Activated B cell treated with CpG ODN at 0.5 μM for 24 hours (primary cell): ENCODE data around the gene PLPP6. TPM values are rescaled to one million over a fixed set of nuclear protein-coding genes. Genes with fewer than 3 reads are reported as not detected.
A peak's percentile ranks its signal among the peaks of the same experiment; 100 is the strongest.

Source experiments
- ATAC-seq: fragments of 200-7000 bp; cut with Tn5 transposase; one replicate; pipeline ENCODE4 v1.10.0; 2021; ENCODE audit warnings: low read depth, mild to moderate bottlenecking, moderate library complexity
- CTCF ChIA-PET: fragments of 350-600 bp; sonication (Branson Sonifier 250); formaldehyde crosslinking; loops from one replicate; lab custom pipeline; 2021; ENCODE audit warnings: antibody characterized with exemption; lab: Charles Lee
- POLR2A ChIA-PET: fragments of 350-600 bp; sonication (Branson Sonifier 250); formaldehyde crosslinking; loops from one replicate; lab custom pipeline; 2021; ENCODE audit warnings: antibody characterized with exemption; lab: Charles Lee
- DNase-seq: peaks from one replicate; pipeline ENCODE4 v3.0.0; 2022
- H3K27ac Mint-ChIP-seq: one replicate; pipeline ENCODE4 v1.8.0; 2020; ENCODE audit warnings: mixed read lengths
- H3K27me3 Mint-ChIP-seq: one replicate; pipeline ENCODE4 v1.8.0; 2021; ENCODE audit warnings: mixed read lengths
- H3K36me3 Mint-ChIP-seq: one replicate; pipeline ENCODE4 v1.8.0; 2021; ENCODE audit warnings: low read depth, mixed read lengths
- H3K4me1 Mint-ChIP-seq: one replicate; pipeline ENCODE4 v1.8.0; 2021; ENCODE audit warnings: mixed read lengths
- H3K4me3 Mint-ChIP-seq: one replicate; pipeline ENCODE4 v1.8.0; 2020; ENCODE audit warnings: mild to moderate bottlenecking, mixed read lengths
- H3K9me3 Mint-ChIP-seq: one replicate; pipeline ENCODE4 v1.8.0; 2020; ENCODE audit warnings: mixed read lengths
- CTCF ChIP-seq: fragments of 200-600 bp; IDR thresholded peaks from one replicate; pipeline ENCODE4 v1.8.0; 2022; ENCODE audit warnings: antibody characterized with exemption, mild to moderate bottlenecking
- intact Hi-C: fragments of 100-400 bp; cut with micrococcal nuclease; formaldehyde crosslinking; loops from one replicate; pipeline ENCODE4 v1.15.1; 2024
- total RNA-seq: library from RNA; stranded (reverse); gene quantifications from 2 replicates; pipeline ENCODE4 v1.2.3, GENCODE V29; 2022

Gene PLPP6
- total RNA-seq, 1 donor from 2014 or later, result 10.2 TPM

GRCh38 chr9:4691795-4692194 lies 29.7 kb downstream of the PLPP6 start:
- DNase-seq, result no peak
- POLR2A ChIA-PET, result no interaction called here
- Mint-ChIP-seq H3K27me3 (no peaks in the 10 kb centered on the region), H3K36me3 (peaks cover 54% of the 10 kb centered on the region), H3K4me1 (peaks cover 8% of the 10 kb centered on the region), H3K4me3 (no peak overlapping the region), H3K27ac (no peak overlapping the region), H3K9me3 (no peaks in the 10 kb centered on the region)
- intact Hi-C loops, result no loop called here
- ATAC-seq, result no peak
- CTCF ChIA-PET, result interaction anchor here (0.7 kb wide), 1 partner anchor 854 kb away, joined by 3 read pairs; no protein-coding TSS in a partner anchor
- TF ChIP-seq CTCF, result no peak

DNA sequence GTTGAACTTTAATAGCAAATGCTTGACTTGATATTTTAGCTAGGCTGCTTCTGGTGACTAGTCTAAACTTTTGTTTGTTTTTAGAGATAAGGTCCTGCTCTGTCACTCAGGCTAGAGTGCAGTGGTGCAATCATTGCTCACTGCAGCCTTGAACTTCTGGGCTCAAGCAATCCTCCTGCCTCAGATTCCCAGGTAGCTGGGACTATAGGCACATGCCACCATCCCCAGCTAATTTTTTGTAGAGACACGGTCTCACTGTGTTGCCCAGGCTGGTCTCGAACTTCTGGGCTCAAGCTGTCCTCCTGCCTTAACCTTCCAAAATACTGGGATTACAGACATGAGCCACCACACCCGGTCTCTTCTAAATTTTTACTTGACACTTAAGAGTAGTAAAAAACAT lies 38.0 kb downstream of the PLPP6 start:
- ChIA-PET CTCF (no interaction called here), POLR2A (no interaction called here)
- Mint-ChIP-seq H3K27ac (no peak overlapping the region), H3K27me3 (no peaks in the 10 kb centered on the region), H3K4me1 (no peaks in the 10 kb centered on the region), H3K9me3 (no peaks in the 10 kb centered on the region), H3K4me3 (no peak overlapping the region), H3K36me3 (peaks cover 66% of the 10 kb centered on the region)
- intact Hi-C loops, result no loop called here
- no peak for TF ChIP-seq CTCF
- ATAC-seq (no peak), DNase-seq (no peak)

- peaks cover 67% of the 10 kb centered on the region for H3K36me3 Mint-ChIP-seq
- no peak for TF ChIP-seq CTCF
- no peaks in the 10 kb centered on the region for H3K4me1 Mint-ChIP-seq
- H3K4me3 Mint-ChIP-seq, result no peak overlapping the region
- no peak overlapping the region for H3K27ac Mint-ChIP-seq
- intact Hi-C loops, result no loop called here
- POLR2A ChIA-PET, result no interaction called here
- no peaks in the 10 kb centered on the region for H3K27me3 Mint-ChIP-seq
- no peaks in the 10 kb centered on the region for H3K9me3 Mint-ChIP-seq
- DNase-seq (no peak), ATAC-seq (no peak)
- CTCF ChIA-PET, result no interaction called here
Measured at GRCh38 chr9:4700932-4701331, 38.8 kb downstream of the PLPP6 start.

- peaks cover 67% of the 10 kb centered on the region for H3K36me3 Mint-ChIP-seq
Measured at GRCh38 chr9:4701526-4701925, 39.4 kb downstream of the PLPP6 start.

GRCh38 chr9:4704129-4704528 lies 42.0 kb downstream of the PLPP6 start:
- no peaks in the 10 kb centered on the region for H3K4me1 Mint-ChIP-seq
- ATAC-seq, result no peak
- ChIA-PET POLR2A (no interaction called here), CTCF (no interaction called here)
- no peak overlapping the region for H3K4me3 Mint-ChIP-seq
- H3K9me3 Mint-ChIP-seq, result no peaks in the 10 kb centered on the region
- H3K27ac Mint-ChIP-seq, result no peak overlapping the region
- TF ChIP-seq CTCF, result no peak
- no peaks in the 10 kb centered on the region for H3K27me3 Mint-ChIP-seq
- peaks cover 67% of the 10 kb centered on the region for H3K36me3 Mint-ChIP-seq
- no peak for DNase-seq
- intact Hi-C loops, result no loop called here

More at GRCh38 chr9:4701526-4701925, 39.4 kb downstream of the PLPP6 start:
- ATAC-seq (no peak), DNase-seq (no peak)
- Mint-ChIP-seq H3K4me1 (no peaks in the 10 kb centered on the region), H3K27me3 (no peaks in the 10 kb centered on the region), H3K9me3 (no peaks in the 10 kb centered on the region), H3K27ac (peak overlapping the region; percentile 37), H3K4me3 (no peak overlapping the region)
- intact Hi-C loops, result no loop called here
- no peak for TF ChIP-seq CTCF
- POLR2A ChIA-PET, result no interaction called here
- CTCF ChIA-PET, result no interaction called here
